ENCODE measurements around the gene SPO11. TPM values are rescaled to one million over a fixed set of nuclear protein-coding genes. Genes with fewer than 3 reads are reported as not detected.

SPO11 gene
- total RNA-seq, 2 experiments from 2014 or later, result not detected

GRCh38 chr20:57290178-57290484, 39.5 kb upstream of the SPO11 start:
- intact Hi-C loops (cut with DNase I, micrococcal nuclease), result no loop called here
- peaks cover 24 to 43% of the 10 kb centered on the region in 2 experiments for H3K27me3 ChIP-seq (ENCODE audit: control insufficient read depth in 1 of 2, insufficient read depth in 2 of 2, low read length in 2 of 2)

GRCh38 chr20:57291003-57291402, 38.6 kb upstream of the SPO11 start:
- H3K4me3 Mint-ChIP-seq, result no peak overlapping the region
- intact Hi-C loops (cut with DNase I, micrococcal nuclease), result no loop called here
- peaks cover 73% of the 10 kb centered on the region for H3K27me3 Mint-ChIP-seq

More at GRCh38 chr20:57290178-57290484, 39.5 kb upstream of the SPO11 start:
- Mint-ChIP-seq H3K4me3 (no peak overlapping the region), H3K36me3 (ENCODE audit: low read depth) (no peaks in the 10 kb centered on the region), H3K27ac (no peak overlapping the region), H3K4me1 (ENCODE audit: low read depth) (no peaks in the 10 kb centered on the region), H3K9me3 (no peaks in the 10 kb centered on the region), H3K27me3 (peaks cover 77% of the 10 kb centered on the region)
- ChIA-PET CTCF (no interaction called here), POLR2A (no interaction called here)
- Histone ChIP-seq H3K9me3 (ENCODE audit: control insufficient read depth in 1 of 2, insufficient read depth in 1 of 2, low read length in 2 of 2) (peaks cover 0 to 5% of the 10 kb centered on the region in 2 experiments), H3K4me1 (ENCODE audit: insufficient read depth, low read length) (no peaks in the 10 kb centered on the region), H3K27ac (ENCODE audit: low read depth in 1 of 2, low read length in 2 of 2) (no peak overlapping the region), H3K4me3 (ENCODE audit: low read length) (no peak overlapping the region), H3K36me3 (ENCODE audit: insufficient read depth, low read length) (no peaks in the 10 kb centered on the region)
- no peak for TF ChIP-seq CTCF (IDR thresholded peaks at IDR 0.05)
- DNase-seq, result no peak
- ATAC-seq (ENCODE audit: poor library complexity), result no peak

GRCh38 chr20:57291694-57292093, 37.9 kb upstream of the SPO11 start:
- no peaks in the 10 kb centered on the region for H3K4me1 ChIP-seq (ENCODE audit: insufficient read depth, low read length)
- no peaks in the 10 kb centered on the region for H3K4me1 Mint-ChIP-seq (ENCODE audit: low read depth)
- peaks cover 19 to 38% of the 10 kb centered on the region in 2 experiments for H3K27me3 ChIP-seq (ENCODE audit: control insufficient read depth in 1 of 2, insufficient read depth in 2 of 2, low read length in 2 of 2)
- H3K9me3 ChIP-seq (ENCODE audit: control insufficient read depth in 1 of 2, insufficient read depth in 1 of 2, low read length in 2 of 2), result peaks cover 0 to 5% of the 10 kb centered on the region in 2 experiments
- no peak overlapping the region for H3K27ac ChIP-seq (ENCODE audit: low read depth in 1 of 2, low read length in 2 of 2)
- DNase-seq (no peak), ATAC-seq (ENCODE audit: poor library complexity) (no peak)
- TF ChIP-seq CTCF (IDR thresholded peaks at IDR 0.05), result no peak
- intact Hi-C loops (cut with DNase I, micrococcal nuclease), result no loop called here
- H3K9me3 Mint-ChIP-seq, result no peaks in the 10 kb centered on the region
- CTCF ChIA-PET, result no interaction called here
- H3K27me3 Mint-ChIP-seq, result peaks cover 68% of the 10 kb centered on the region
- H3K4me3 ChIP-seq (ENCODE audit: low read length), result no peak overlapping the region
- H3K27ac Mint-ChIP-seq, result no peak overlapping the region
- no peaks in the 10 kb centered on the region for H3K36me3 Mint-ChIP-seq (ENCODE audit: low read depth)
- H3K36me3 ChIP-seq (ENCODE audit: insufficient read depth, low read length), result no peaks in the 10 kb centered on the region
- H3K4me3 Mint-ChIP-seq, result no peak overlapping the region
- POLR2A ChIA-PET, result no interaction called here

More at GRCh38 chr20:57291003-57291402, 38.6 kb upstream of the SPO11 start:
- Histone ChIP-seq H3K4me1 (ENCODE audit: insufficient read depth, low read length) (no peaks in the 10 kb centered on the region), H3K27me3 (ENCODE audit: control insufficient read depth in 1 of 2, insufficient read depth in 2 of 2, low read length in 2 of 2) (peaks cover 21 to 40% of the 10 kb centered on the region in 2 experiments), H3K4me3 (ENCODE audit: low read length) (no peak overlapping the region), H3K9me3 (ENCODE audit: control insufficient read depth in 1 of 2, insufficient read depth in 1 of 2, low read length in 2 of 2) (peaks cover 0 to 5% of the 10 kb centered on the region in 2 experiments), H3K27ac (ENCODE audit: low read depth in 1 of 2, low read length in 2 of 2) (no peak overlapping the region), H3K36me3 (ENCODE audit: insufficient read depth, low read length) (no peaks in the 10 kb centered on the region)
- DNase-seq (no peak), ATAC-seq (ENCODE audit: poor library complexity) (no peak)
- H3K36me3 Mint-ChIP-seq (ENCODE audit: low read depth), result no peaks in the 10 kb centered on the region
- no peak overlapping the region for H3K27ac Mint-ChIP-seq
- TF ChIP-seq CTCF (IDR thresholded peaks at IDR 0.05), result no peak
- H3K4me1 Mint-ChIP-seq (ENCODE audit: low read depth), result no peaks in the 10 kb centered on the region
- ChIA-PET CTCF (no interaction called here), POLR2A (no interaction called here)
- no peaks in the 10 kb centered on the region for H3K9me3 Mint-ChIP-seq

All from CD4-positive, alpha-beta T cell (primary cell).